ENCODE results near the gene NAXD.

DNA sequence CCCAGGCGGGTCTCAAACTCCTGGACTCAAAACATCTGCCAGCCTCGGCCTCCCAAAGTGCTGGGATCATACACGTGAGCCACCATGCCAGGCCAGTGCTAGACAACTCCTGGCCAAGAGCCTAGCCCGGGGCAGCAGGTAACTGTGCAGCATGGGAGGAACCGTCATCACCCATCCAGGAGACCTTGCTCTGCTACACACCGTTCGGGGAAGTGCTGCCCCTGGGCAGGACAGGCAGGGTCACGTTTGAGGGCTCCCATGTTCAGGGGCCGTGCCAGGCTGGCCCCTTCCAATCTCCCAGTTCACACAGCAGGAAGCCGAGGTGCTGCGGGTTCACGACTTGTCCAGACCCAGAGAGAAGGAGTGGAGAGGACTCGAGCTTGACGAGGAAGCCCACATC, 35.1 kb downstream of the NAXD start:
- TF ChIP-seq FOXM1 (IDR thresholded peaks at IDR 0.05; ENCODE audit: borderline replicate concordance, low read depth) (no peak), CREB1 (IDR thresholded peaks at IDR 0.05; ENCODE audit: low read depth) (no peak), EP300 (IDR thresholded peaks at IDR 0.05; ENCODE audit: borderline replicate concordance) (no peak), TAF1 (IDR thresholded peaks at IDR 0.05; ENCODE audit: low read depth) (no peak), CEBPB (IDR thresholded peaks at IDR 0.05) (no peak), ZBTB7A (IDR thresholded peaks at IDR 0.05; ENCODE audit: low read depth) (no peak), NFIC (IDR thresholded peaks at IDR 0.05) (no peak), TCF12 (IDR thresholded peaks at IDR 0.05; ENCODE audit: low read depth) (no peak), TEAD4 (IDR thresholded peaks at IDR 0.05) (no peak), YY1 (IDR thresholded peaks at IDR 0.05; ENCODE audit: low read depth) (no peak)
- TF ChIP-seq, protein P1, sequence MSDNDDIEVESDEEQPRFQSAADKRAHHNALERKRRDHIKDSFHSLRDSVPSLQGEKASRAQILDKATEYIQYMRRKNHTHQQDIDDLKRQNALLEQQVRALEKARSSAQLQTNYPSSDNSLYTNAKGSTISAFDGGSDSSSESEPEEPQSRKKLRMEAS (IDR thresholded peaks at IDR 0.05), result no peak
- TF ChIP-seq, protein P2, sequence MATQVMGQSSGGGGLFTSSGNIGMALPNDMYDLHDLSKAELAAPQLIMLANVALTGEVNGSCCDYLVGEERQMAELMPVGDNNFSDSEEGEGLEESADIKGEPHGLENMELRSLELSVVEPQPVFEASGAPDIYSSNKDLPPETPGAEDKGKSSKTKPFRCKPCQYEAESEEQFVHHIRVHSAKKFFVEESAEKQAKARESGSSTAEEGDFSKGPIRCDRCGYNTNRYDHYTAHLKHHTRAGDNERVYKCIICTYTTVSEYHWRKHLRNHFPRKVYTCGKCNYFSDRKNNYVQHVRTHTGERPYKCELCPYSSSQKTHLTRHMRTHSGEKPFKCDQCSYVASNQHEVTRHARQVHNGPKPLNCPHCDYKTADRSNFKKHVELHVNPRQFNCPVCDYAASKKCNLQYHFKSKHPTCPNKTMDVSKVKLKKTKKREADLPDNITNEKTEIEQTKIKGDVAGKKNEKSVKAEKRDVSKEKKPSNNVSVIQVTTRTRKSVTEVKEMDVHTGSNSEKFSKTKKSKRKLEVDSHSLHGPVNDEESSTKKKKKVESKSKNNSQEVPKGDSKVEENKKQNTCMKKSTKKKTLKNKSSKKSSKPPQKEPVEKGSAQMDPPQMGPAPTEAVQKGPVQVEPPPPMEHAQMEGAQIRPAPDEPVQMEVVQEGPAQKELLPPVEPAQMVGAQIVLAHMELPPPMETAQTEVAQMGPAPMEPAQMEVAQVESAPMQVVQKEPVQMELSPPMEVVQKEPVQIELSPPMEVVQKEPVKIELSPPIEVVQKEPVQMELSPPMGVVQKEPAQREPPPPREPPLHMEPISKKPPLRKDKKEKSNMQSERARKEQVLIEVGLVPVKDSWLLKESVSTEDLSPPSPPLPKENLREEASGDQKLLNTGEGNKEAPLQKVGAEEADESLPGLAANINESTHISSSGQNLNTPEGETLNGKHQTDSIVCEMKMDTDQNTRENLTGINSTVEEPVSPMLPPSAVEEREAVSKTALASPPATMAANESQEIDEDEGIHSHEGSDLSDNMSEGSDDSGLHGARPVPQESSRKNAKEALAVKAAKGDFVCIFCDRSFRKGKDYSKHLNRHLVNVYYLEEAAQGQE (IDR thresholded peaks at IDR 0.05; ENCODE audit: low read depth), result no peak
- TF ChIP-seq, protein P3, sequence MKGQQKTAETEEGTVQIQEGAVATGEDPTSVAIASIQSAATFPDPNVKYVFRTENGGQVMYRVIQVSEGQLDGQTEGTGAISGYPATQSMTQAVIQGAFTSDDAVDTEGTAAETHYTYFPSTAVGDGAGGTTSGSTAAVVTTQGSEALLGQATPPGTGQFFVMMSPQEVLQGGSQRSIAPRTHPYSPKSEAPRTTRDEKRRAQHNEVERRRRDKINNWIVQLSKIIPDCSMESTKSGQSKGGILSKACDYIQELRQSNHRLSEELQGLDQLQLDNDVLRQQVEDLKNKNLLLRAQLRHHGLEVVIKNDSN (IDR thresholded peaks at IDR 0.05), result no peak
